Mammary epithelial cell (primary cell): Measurements from ENCODE around the gene TBX15.

ENCODE experiments used
- EZH2 ChIP-seq: IDR thresholded peaks from 2 replicates; pipeline ENCODE4 v1.6.1; 2012; ENCODE audit warnings: low read length, inconsistent platforms, borderline replicate concordance
- TF ChIP-seq, protein P1 (sequence below), 2 donors: IDR thresholded peaks in 1 of 2; conservative IDR thresholded peaks in 1 of 2; 2 replicates each; pipeline ENCODE4 v1.5.1; 2011 to 2012; ENCODE audit warnings: inconsistent platforms in 2 of 2, low read length in 2 of 2, mild to moderate bottlenecking in 2 of 2, control low read depth in 1 of 2, low read depth in 1 of 2; ENCODE audit not compliant: insufficient read depth in 1 of 2; ENCODE audit errors: extremely low read depth in 1 of 2

DNA sequence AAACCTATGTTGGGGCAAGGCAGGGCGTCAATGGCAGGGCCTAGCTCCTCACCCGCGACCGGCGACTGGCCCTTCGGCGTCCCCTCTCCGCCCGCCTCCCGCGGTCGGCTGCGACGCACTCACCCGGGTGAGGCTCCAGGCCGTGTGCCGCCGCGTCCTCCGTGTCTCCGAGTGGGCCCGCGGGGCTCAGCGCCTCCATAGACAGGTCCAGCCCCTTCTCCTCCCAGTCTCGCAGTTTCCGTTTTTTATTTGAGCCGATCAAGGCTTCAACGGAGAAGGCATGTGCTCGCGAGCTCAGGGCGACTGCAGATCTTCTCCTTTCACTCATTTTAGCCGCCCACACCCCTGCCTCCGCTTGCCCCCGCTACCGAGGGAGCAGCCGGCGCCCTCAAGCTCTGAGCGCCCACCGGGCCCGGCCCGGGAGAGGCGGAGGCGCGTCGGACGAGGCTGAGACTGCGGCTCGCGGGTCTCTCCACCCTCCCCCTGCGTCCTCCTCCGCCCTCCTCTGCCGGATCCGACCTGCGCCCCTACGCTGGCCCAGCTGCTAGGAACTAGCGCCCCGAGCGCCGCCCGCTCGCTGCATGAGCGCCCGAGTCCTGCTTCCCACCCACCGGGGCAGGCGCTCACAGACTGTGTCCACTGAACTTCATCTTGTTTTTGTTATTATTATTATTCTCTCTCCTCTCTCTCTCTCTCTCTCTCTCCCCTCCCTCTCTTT, 516 bp downstream of the TBX15 start:
- TF ChIP-seq, protein P1, sequence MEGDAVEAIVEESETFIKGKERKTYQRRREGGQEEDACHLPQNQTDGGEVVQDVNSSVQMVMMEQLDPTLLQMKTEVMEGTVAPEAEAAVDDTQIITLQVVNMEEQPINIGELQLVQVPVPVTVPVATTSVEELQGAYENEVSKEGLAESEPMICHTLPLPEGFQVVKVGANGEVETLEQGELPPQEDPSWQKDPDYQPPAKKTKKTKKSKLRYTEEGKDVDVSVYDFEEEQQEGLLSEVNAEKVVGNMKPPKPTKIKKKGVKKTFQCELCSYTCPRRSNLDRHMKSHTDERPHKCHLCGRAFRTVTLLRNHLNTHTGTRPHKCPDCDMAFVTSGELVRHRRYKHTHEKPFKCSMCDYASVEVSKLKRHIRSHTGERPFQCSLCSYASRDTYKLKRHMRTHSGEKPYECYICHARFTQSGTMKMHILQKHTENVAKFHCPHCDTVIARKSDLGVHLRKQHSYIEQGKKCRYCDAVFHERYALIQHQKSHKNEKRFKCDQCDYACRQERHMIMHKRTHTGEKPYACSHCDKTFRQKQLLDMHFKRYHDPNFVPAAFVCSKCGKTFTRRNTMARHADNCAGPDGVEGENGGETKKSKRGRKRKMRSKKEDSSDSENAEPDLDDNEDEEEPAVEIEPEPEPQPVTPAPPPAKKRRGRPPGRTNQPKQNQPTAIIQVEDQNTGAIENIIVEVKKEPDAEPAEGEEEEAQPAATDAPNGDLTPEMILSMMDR (conservative IDR thresholded peaks at IDR 0.05 in 1 of 2, IDR thresholded peaks at IDR 0.05 in 1 of 2; ENCODE audit: extremely low read depth in 1 of 2, insufficient read depth in 1 of 2, low read depth in 1 of 2, low read length in 2 of 2), result no peak
- TF ChIP-seq EZH2, result peak; percentile 85
